Coronary artery (tissue), 2 donors: Measurements from ENCODE around the gene PDRG1.

Experiments used
- DNase-seq: peaks from one replicate; pipeline ENCODE4 v3.0.0-alpha.2; 2017; ENCODE audit warnings: low spot score
- H3K27ac ChIP-seq, 2 donors: fragments of 200-600 bp; sonication (generic); one replicate each; pipeline ENCODE4 v1.5.1; 2016 to 2019
- H3K4me3 ChIP-seq: fragments of 200-600 bp; sonication (generic); 2 replicates; pipeline ENCODE4 v1.5.1; 2016; ENCODE audit warnings: mild to moderate bottlenecking, moderate library complexity
- CTCF ChIP-seq: fragments of 200-600 bp; sonication (generic); IDR thresholded peaks from one replicate; pipeline ENCODE4 v1.5.1; 2019; ENCODE audit warnings: antibody characterized with exemption

PDRG1 gene

GRCh38 chr20:31943052-31943471, 8.8 kb downstream of the PDRG1 start:
- no peak for TF ChIP-seq CTCF
- H3K4me3 ChIP-seq: no peak overlapping the region
- no peak overlapping the region for H3K27ac ChIP-seq
- DNase-seq: no peak

GRCh38 chr20:31939661-31940060, 12.2 kb downstream of the PDRG1 start:
- Histone ChIP-seq H3K4me3 (no peak overlapping the region), H3K27ac (no peak overlapping the region)
- TF ChIP-seq CTCF: no peak
- DNase-seq: no peak

GRCh38 chr20:31937820-31938219, 14.0 kb downstream of the PDRG1 start:
- H3K4me3 ChIP-seq: no peak overlapping the region
- DNase-seq: no peak
- TF ChIP-seq CTCF: no peak
- no peak overlapping the region for H3K27ac ChIP-seq

GRCh38 chr20:31936420-31936819, 15.4 kb downstream of the PDRG1 start:
- Histone ChIP-seq H3K4me3 (no peak overlapping the region), H3K27ac (no peak overlapping the region)
- no peak for DNase-seq
- TF ChIP-seq CTCF: no peak

- TF ChIP-seq CTCF: no peak
- no peak for DNase-seq
- Histone ChIP-seq H3K27ac (no peak overlapping the region), H3K4me3 (no peak overlapping the region)
Observed at GRCh38 chr20:31934968-31935764, 16.7 kb downstream of the PDRG1 start.

- no peak for TF ChIP-seq CTCF
- Histone ChIP-seq H3K27ac (no peak overlapping the region), H3K4me3 (no peak overlapping the region)
- no peak for DNase-seq
Observed at GRCh38 chr20:31934491-31934890, 17.4 kb downstream of the PDRG1 start.

GRCh38 chr20:31933698-31934097, 18.1 kb downstream of the PDRG1 start:
- TF ChIP-seq CTCF: no peak
- DNase-seq: no peak
- Histone ChIP-seq H3K4me3 (no peak overlapping the region), H3K27ac (no peak overlapping the region)
